NCI-H460 (cell line): Measurements from ENCODE around the gene STIL. TPM values are rescaled to one million over a fixed set of nuclear protein-coding genes. Genes with fewer than 3 reads are reported as not detected.
"Not testable (repeated sequence)": the region's sequence is repeated elsewhere in the genome, so short reads cannot be mapped to it uniquely, and the experiment has no call there.

Source experiments
- DNase-seq: peaks from one replicate; pipeline ENCODE4 v3.0.0-alpha.2; 2016; ENCODE audit warnings: low read depth; ENCODE audit errors: extremely low read depth
- total RNA-seq: library from RNA; depleted of rRNA; stranded (reverse); fragments of >200 nt; shearing (Covaris generic); gene quantifications from 2 replicates; pipeline ENCODE4 v1.2.3, GENCODE V29; 2014; rRNA removed

The STIL gene
- total RNA-seq, 1 experiment from 2014 or later: 20.4 TPM

- DNase-seq: not testable (repeated sequence)
Observed at GRCh38 chr1:47203504-47203903, 110.4 kb downstream of the STIL start.

- no peak for DNase-seq
Observed at GRCh38 chr1:47201179-47201578, 112.8 kb downstream of the STIL start.

Other genes starting within 250 kb of the STIL start
- not detected in 2 replicates for gene CYP4Z1, start 246.9 kb downstream of the STIL start, total RNA-seq
- gene CYP4A22, start 176.7 kb downstream of the STIL start, total RNA-seq: not detected in 2 replicates
- not detected in 2 replicates for gene PDZK1IP1, start 124.1 kb downstream of the STIL start, total RNA-seq
- 0.12 TPM in 1 of 2 replicates, not detected in the other for gene TAL1, start 81.9 kb downstream of the STIL start, total RNA-seq
- gene CMPK1, start 19.6 kb upstream of the STIL start, total RNA-seq: 87.6 and 93.6 TPM in 2 replicates
- not detected in 2 replicates for gene FOXE3, start 102.1 kb upstream of the STIL start, total RNA-seq
- 0.46 and 0.54 TPM in 2 replicates for gene FOXD2, start 123.9 kb upstream of the STIL start, total RNA-seq